DMS 273 (cell line): ENCODE measurements around the gene ZNF611.
"Not testable (repeated sequence)": the region's sequence is repeated elsewhere in the genome, so short reads cannot be mapped to it uniquely, and the experiment has no call there.

Experiments
- DNase-seq: peaks from one replicate; lab custom pipeline; 2025; ENCODE audit not compliant: unreplicated experiment; lab: John Stamatoyannopoulos, UW

Gene ZNF611

GRCh38 chr19:52734893-52735661 lies at the start of gene ZNF611:
Gene ZNF611 (minus strand): TSS chr19:52735044. CDS start chr19:52715894, 19,150 bp downstream.
- DNase-seq, result peak; percentile 97

DNA sequence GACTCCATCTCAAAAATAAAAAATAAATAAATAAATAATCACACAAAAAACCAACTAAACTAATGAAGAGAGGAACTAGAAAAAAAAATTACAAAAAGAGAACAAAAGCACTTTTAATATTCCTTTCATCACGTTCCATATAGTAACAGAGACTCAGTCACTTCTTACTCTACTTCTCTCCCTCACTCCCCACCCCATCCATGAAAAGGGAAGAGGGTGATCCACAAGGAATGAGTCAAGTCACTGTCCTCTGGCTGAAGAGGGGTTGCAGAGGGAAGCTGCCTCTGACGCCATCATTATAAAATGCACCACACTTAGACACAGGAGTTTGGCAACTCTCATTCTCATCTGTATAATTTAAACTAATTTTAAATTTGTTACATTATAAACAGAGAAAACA lies 48.0 kb upstream of the ZNF611 start:
- DNase-seq, result not testable (repeated sequence)

DNA sequence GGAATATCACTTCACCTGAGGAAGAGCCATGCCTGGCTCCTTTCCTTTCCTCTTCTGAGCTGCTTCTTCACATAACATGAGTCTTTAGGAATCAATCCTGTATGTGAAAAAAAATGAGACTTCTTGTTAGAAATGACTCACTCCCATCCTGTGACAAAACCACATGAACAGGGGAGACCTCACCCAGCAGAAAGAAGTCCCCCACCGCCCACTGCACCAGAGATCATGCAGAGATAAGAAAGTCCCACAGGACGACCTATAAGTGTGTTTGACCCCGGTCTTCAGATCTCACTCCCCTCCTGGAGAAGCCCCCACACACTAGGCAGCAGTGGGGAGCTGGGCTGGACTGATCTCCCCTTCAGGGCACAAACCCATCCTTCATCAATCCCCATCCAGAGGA lies 44.0 kb upstream of the ZNF611 start:
- no peak for DNase-seq

GRCh38 chr19:52756447-52756846 lies 21.6 kb upstream of the ZNF611 start:
- DNase-seq, result not testable (repeated sequence)

DNA sequence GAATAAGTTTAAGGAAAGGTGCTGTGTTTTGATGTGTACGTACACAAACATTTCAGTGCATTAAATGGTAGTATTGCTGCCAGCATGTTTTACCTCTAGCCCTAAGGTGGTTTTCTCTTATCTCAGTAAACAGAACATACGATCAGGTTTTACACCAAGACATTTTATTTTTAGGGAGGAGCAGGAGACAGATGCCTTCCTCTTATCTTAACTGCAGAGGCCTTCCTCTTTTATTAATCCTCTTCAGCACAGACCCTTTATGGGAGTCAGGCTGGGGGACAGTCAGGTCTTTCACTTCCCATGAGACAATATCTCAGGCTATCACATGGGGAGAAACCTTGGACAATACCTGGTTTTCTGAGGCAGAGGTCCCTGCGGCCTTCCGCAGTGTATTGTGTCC lies 14.9 kb upstream of the ZNF611 start:
- no peak for DNase-seq

DNA sequence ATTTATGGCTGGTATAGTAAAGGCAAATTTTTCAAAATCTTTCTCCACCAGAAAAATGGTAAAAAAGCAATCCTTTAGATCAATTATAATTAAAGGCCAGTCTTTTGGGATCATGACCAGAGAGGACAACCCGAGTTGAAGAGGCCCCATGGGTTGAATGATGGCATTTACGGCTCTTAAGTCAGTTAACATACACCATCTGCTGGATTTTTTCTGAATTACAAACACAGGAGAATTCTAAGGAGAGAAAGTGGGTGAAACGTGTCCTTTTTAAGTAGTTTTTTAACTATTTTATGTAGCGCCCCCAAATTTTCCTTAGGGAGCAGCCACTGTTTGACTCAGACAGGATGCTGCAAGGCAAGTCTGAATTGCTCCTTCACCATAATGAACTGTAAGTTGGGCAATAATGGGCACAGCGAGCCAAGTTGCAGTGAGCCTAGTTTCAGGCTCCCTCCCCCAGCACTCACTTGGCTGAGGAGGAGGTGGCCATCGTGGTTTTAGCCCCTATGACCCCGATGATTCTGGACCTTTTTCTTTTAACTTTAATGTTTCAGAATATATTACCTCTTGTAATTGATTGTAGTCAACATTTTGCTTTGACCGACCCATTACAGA lies 13.6 kb upstream of the ZNF611 start:
- DNase-seq, result peak; percentile 44

GRCh38 chr19:52745919-52746318 lies 11.1 kb upstream of the ZNF611 start:
- not testable (repeated sequence) for DNase-seq

- no peak for DNase-seq
These were observed 8.2 kb upstream of the ZNF611 start for GRCh38 chr19:52743091-52743490.

- DNase-seq, result no peak
These were observed 7.7 kb upstream of the ZNF611 start for GRCh38 chr19:52742516-52742915.

DNA sequence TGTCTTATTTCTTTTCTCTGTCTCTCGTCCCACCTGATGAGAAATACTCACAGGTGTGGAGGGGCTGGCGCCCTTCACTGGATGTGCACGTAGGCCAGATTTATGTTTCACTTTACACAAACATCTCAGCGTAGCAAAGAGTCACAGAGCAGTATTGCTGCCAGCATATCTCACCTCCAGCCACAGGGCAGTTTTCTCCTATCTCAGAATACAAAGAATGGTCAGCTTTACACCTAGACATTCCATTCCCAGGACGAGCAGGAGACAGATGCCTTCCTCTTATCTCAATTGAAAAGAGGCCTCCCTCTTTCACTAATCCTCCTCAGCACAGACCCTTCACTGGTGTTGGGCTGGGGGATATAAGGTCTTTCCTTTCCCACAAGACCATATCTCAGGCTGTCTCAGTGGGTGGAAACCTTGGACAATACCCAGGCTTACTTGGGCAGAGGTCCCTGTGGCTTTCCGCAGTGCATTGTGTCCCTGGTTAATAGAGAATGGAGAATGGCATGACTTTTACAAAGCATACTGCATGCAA lies 7.2 kb upstream of the ZNF611 start:
- no peak for DNase-seq

DNA sequence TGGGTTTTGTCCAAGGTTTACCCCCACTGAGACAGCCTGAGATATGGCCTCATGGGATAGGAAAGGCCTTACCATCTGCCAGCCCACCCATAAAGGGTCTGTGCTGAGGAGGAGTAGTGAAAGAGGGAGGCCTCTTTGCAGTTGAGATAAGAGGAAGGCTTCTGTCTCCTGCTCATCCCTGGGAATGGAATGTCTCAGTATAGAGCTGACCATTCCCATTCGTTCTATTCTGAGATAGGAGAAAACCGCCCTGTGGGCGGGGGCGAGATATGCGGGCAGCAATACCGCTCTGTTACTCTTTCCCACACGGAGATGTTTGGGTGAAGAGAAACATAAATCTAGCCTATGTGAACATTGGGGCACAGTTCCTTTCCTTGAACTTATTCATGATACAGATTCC lies 6.5 kb upstream of the ZNF611 start:
- not testable (repeated sequence) for DNase-seq

DNA sequence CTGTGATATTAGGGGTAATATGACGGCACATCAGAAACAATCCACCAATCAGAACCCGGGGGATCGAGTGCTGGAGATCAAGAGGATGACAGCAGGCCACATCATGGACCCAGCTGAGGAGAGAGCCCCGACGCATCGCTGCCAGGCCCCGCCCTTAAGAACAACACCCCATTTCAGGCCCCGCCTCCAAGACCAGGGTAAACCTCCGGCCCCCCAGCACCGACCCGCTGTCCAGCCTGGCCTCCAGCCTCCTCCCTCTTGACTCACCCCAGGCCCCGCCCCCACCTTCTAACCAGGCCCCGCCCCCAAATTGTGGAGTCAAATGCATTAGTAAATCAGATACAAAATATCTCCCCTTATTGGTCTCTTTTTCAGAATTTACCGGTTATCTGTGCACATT lies 4.7 kb upstream of the ZNF611 start:
- no peak for DNase-seq

DNA sequence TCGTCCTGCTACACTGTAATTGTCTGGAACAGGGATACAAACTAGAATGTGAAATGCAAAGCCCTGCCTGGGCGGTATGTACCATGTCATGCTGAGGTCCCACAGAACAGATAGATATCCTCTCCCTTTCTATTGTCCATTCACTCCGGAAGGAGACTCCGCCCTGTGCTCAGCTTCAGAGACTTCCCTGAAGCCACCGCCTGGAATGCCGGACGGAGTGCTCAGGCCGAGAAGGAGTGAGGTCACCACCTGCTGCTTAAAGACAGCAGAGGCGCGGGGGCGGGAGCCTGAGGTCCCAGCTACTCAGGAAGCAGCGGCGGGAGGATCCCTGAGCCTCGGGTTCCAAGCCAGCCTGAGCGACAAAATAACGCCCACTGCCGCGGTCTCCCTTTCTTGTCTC lies 890 bp upstream of the ZNF611 start:
- no peak for DNase-seq

DNA sequence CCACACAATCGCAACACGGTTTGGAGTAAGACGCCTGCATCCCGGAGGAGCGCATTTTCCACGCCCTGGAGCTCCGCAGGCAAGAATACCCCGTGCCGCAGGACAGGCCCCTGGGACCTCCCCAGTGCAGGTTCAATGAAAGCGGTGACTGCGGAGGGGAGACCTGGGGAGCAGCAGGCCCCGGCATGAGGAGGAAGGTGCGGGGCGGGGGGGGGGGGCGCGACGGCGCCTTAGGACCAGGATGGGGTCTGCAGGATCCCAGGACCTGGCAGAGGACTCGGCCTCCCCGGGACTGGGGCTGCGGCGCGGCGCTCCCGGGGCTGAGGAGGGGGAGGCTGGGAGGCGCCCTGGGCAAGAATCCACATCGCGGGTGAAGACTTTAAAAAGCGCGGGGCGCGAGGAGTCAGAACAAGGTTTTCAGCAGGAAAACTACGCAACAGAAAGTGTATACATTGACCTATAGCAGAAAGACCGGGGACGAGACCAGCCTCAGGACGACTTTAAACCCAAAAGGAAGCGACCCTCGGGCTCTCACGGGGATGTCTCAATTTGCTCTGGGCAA lies 432 bp downstream of the ZNF611 start:
- DNase-seq, result peak; percentile 67

- DNase-seq, result not testable (repeated sequence)
These were observed 8.8 kb downstream of the ZNF611 start for GRCh38 chr19:52726051-52726450.

GRCh38 chr19:52725528-52725961 lies 9.3 kb downstream of the ZNF611 start:
- no peak for DNase-seq

- no peak for DNase-seq
These were observed 9.9 kb downstream of the ZNF611 start for GRCh38 chr19:52724701-52725514.

- DNase-seq, result not testable (repeated sequence)
These were observed 10.8 kb downstream of the ZNF611 start for GRCh38 chr19:52723907-52724598.

GRCh38 chr19:52722062-52723003 lies 12.5 kb downstream of the ZNF611 start:
- no peak for DNase-seq
